Liver (tissue), 9 donors: ENCODE data around the gene EXOC3L1. TPM values are rescaled to one million over a fixed set of nuclear protein-coding genes. Genes with fewer than 3 reads are reported as not detected.

Experiments used
- DNase-seq: peaks from one replicate; pipeline ENCODE4 v3.0.0-alpha.2; 2017; ENCODE audit warnings: low spot score
- H3K27ac ChIP-seq, 2 donors: one replicate each; pipeline ENCODE4 v1.7.0; 2013; ENCODE audit warnings: inconsistent platforms in 2 of 2, low read length in 2 of 2, control low read depth in 1 of 2, low read depth in 1 of 2, mild to moderate bottlenecking in 1 of 2
- H3K27me3 ChIP-seq, 4 donors: one replicate each; pipeline versions ENCODE4 v1.6.1 to v1.7.0; 2013; ENCODE audit warnings: low read length in 3 of 4, inconsistent platforms in 1 of 4, mild to moderate bottlenecking in 1 of 4, moderate library complexity in 1 of 4; ENCODE audit not compliant: control insufficient read depth in 4 of 4, insufficient read depth in 4 of 4
- H3K36me3 ChIP-seq, 4 donors: one replicate each; pipeline versions ENCODE4 v1.6.1 to v1.7.0; 2013; ENCODE audit warnings: low read length in 3 of 4, mild to moderate bottlenecking in 3 of 4, low read depth in 1 of 4, moderate library complexity in 1 of 4; ENCODE audit not compliant: control insufficient read depth in 4 of 4, insufficient read depth in 3 of 4
- H3K4me1 ChIP-seq, 4 donors: one replicate each; pipeline versions ENCODE4 v1.6.1 to v1.7.0; 2013; ENCODE audit warnings: low read length in 3 of 4, mild to moderate bottlenecking in 3 of 4, moderate library complexity in 1 of 4; ENCODE audit not compliant: control insufficient read depth in 4 of 4, insufficient read depth in 4 of 4
- H3K4me3 ChIP-seq, 3 donors: one replicate each; pipeline versions ENCODE4 v1.6.1 to v1.7.0; 2013; ENCODE audit warnings: low read length in 3 of 3, control low read depth in 1 of 3, low read depth in 1 of 3, mild to moderate bottlenecking in 1 of 3
- H3K9ac ChIP-seq, 2 donors: one replicate each; pipeline ENCODE4 v1.7.0; 2013; ENCODE audit warnings: low read length in 2 of 2, mild to moderate bottlenecking in 2 of 2, moderate library complexity in 2 of 2, control low read depth in 1 of 2, low read depth in 1 of 2
- H3K9me3 ChIP-seq, 4 donors: one replicate each; pipeline versions ENCODE4 v1.6.1 to v1.7.0; 2013; ENCODE audit warnings: low read length in 3 of 4; ENCODE audit not compliant: control insufficient read depth in 4 of 4
- ATF3 ChIP-seq: IDR thresholded peaks from 2 replicates; pipeline ENCODE4 v1.6.1; 2016; ENCODE audit warnings: antibody characterized with exemption
- CTCF ChIP-seq: fragments of 150-350 bp; IDR thresholded peaks from 2 replicates; pipeline ENCODE4 v1.5.1; 2017; ENCODE audit warnings: improper control_type of control experiment, low read depth, low read length; ENCODE audit not compliant: missing input control
- EGR1 ChIP-seq, 2 donors: IDR thresholded peaks; 2 replicates each; pipeline ENCODE4 v1.6.1; 2016 to 2018; ENCODE audit warnings: antibody characterized with exemption in 2 of 2, low read depth in 2 of 2
- FOXA1 ChIP-seq: IDR thresholded peaks from 2 replicates; pipeline ENCODE4 v1.6.1; 2016; ENCODE audit warnings: antibody characterized with exemption
- FOXA2 ChIP-seq: IDR thresholded peaks from 2 replicates; pipeline ENCODE4 v1.6.1; 2016; ENCODE audit warnings: antibody characterized with exemption
- GABPA ChIP-seq, 2 donors: IDR thresholded peaks in 1 of 2; conservative IDR thresholded peaks in 1 of 2; 2 replicates each; pipeline ENCODE4 v1.6.1; 2016; ENCODE audit warnings: antibody characterized with exemption in 2 of 2, mild to moderate bottlenecking in 1 of 2, moderate library complexity in 1 of 2
- HNF4A ChIP-seq, 2 donors: conservative IDR thresholded peaks; 2 replicates each; pipeline ENCODE4 v1.6.1; 2016; ENCODE audit warnings: antibody characterized with exemption in 2 of 2, mild to moderate bottlenecking in 2 of 2
- HNF4G ChIP-seq: IDR thresholded peaks from 2 replicates; pipeline ENCODE4 v1.6.1; 2016; ENCODE audit warnings: antibody characterized with exemption
- JUND ChIP-seq, 2 donors: IDR thresholded peaks; 2 replicates each; pipeline ENCODE4 v1.6.1; 2016; ENCODE audit warnings: antibody characterized with exemption in 2 of 2
- MAX ChIP-seq: IDR thresholded peaks from 2 replicates; pipeline ENCODE4 v1.6.1; 2016; ENCODE audit warnings: antibody characterized with exemption
- NR2F2 ChIP-seq: IDR thresholded peaks from 2 replicates; pipeline ENCODE4 v1.6.1; 2016; ENCODE audit warnings: antibody characterized with exemption
- RAD21 ChIP-seq, 2 donors: IDR thresholded peaks; 2 replicates each; pipeline ENCODE4 v1.6.1; 2016; ENCODE audit warnings: antibody characterized with exemption in 2 of 2, mild to moderate bottlenecking in 2 of 2
- REST ChIP-seq: IDR thresholded peaks from 2 replicates; pipeline ENCODE4 v1.6.1; 2016; ENCODE audit warnings: antibody characterized with exemption, mild to moderate bottlenecking
- RXRA ChIP-seq, 2 donors: IDR thresholded peaks; 2 replicates each; pipeline ENCODE4 v1.6.1; 2017 to 2018; ENCODE audit warnings: antibody characterized with exemption in 2 of 2, mild to moderate bottlenecking in 1 of 2
- SP1 ChIP-seq: IDR thresholded peaks from 2 replicates; pipeline ENCODE4 v1.6.1; 2018; ENCODE audit warnings: antibody characterized with exemption, mild to moderate bottlenecking
- TAF1 ChIP-seq: conservative IDR thresholded peaks from 2 replicates; pipeline ENCODE4 v1.6.1; 2016; ENCODE audit warnings: antibody characterized with exemption, mild to moderate bottlenecking
- YY1 ChIP-seq: IDR thresholded peaks from 2 replicates; pipeline ENCODE4 v1.6.1; 2016; ENCODE audit warnings: antibody characterized with exemption, mild to moderate bottlenecking
- ZBTB33 ChIP-seq: IDR thresholded peaks from 2 replicates; pipeline ENCODE4 v1.6.1; 2016; ENCODE audit warnings: antibody characterized with exemption
- WGBS: extraction: QIAGEN DNeasy Blood & Tissue Kit; methylation state at CpG from one replicate; pipeline ENCODE4 v1.1.7; 2013; 5-methylcytosine and 5-hydroxymethylcytosine counted together
- polyA plus RNA-seq, 2 donors: library from polyadenylated mRNA; stranded (reverse) in 1 of 2; unstranded in 1 of 2; fragments of 200-250 nt in 1 of 2; fragments of >200 nt in 1 of 2; fragmentation: Nextera tagmentation in 1 of 2; extraction: Ambion mirVana in 1 of 2; gene quantifications; one replicate each; pipeline versions ENCODE4 v1.2.1 to v1.2.3, GENCODE V29; 2013 to 2015
- total RNA-seq, 2 donors: library from RNA; depleted of rRNA; stranded (reverse); fragments of >200 nt; gene quantifications; one replicate each; pipeline ENCODE4 v1.2.3, GENCODE V29; 2014
- donor health status: healthy.
- donor health status: healthy.
- donor health status: healthy.
- donor health status: healthy.
- donor health status: healthy.

EXOC3L1 gene
- total and polyA plus RNA-seq, 4 donors = 1.1 to 3.7 (median 2.8) TPM

- no peak for TF ChIP-seq RXRA (IDR thresholded peaks at IDR 0.05)
- no peak for TF ChIP-seq HNF4A (conservative IDR thresholded peaks at IDR 0.05)
- TF ChIP-seq GABPA (IDR thresholded peaks at IDR 0.05 in 1 of 2, conservative IDR thresholded peaks at IDR 0.05 in 1 of 2) = no peak
- no peak for TF ChIP-seq REST
- TF ChIP-seq TAF1 = no peak
Measured at GRCh38 chr16:67157892-67158635, 31.9 kb downstream of the EXOC3L1 start (continued).

- 78% methylated on average over 7 of the region's 7 CpGs for WGBS
- Histone ChIP-seq H3K27ac (no peak overlapping the region), H3K4me3 (no peak overlapping the region), H3K9ac (no peak overlapping the region), H3K4me1 (peaks cover 2 to 38% (median 23%) of the 10 kb centered on the region in 4 donors), H3K9me3 (no peaks in the 10 kb centered on the region), H3K36me3 (no peaks in the 10 kb centered on the region), H3K27me3 (no peaks in the 10 kb centered on the region)
- no peak for DNase-seq
- TF ChIP-seq TAF1 (no peak), SP1 (no peak), RAD21 (IDR thresholded peaks at IDR 0.05) (no peak), YY1 (no peak), JUND (IDR thresholded peaks at IDR 0.05) (no peak), CTCF (no peak), ATF3 (no peak), MAX (no peak), RXRA (IDR thresholded peaks at IDR 0.05) (no peak), HNF4G (no peak), GABPA (IDR thresholded peaks at IDR 0.05 in 1 of 2, conservative IDR thresholded peaks at IDR 0.05 in 1 of 2) (no peak), FOXA2 (no peak), FOXA1 (no peak), EGR1 (IDR thresholded peaks at IDR 0.05; ENCODE audit: low read depth in 2 of 2) (no peak), NR2F2 (no peak), HNF4A (conservative IDR thresholded peaks at IDR 0.05) (no peak), REST (no peak), ZBTB33 (no peak)
Measured at GRCh38 chr16:67157106-67157748, 32.7 kb downstream of the EXOC3L1 start.
